ENCODE results near the gene SLC22A23. TPM values are rescaled to one million over a fixed set of nuclear protein-coding genes. Genes with fewer than 3 reads are reported as not detected.

The SLC22A23 gene
- total RNA-seq, 1 donor from 2014 or later: 5.7 TPM

DNA sequence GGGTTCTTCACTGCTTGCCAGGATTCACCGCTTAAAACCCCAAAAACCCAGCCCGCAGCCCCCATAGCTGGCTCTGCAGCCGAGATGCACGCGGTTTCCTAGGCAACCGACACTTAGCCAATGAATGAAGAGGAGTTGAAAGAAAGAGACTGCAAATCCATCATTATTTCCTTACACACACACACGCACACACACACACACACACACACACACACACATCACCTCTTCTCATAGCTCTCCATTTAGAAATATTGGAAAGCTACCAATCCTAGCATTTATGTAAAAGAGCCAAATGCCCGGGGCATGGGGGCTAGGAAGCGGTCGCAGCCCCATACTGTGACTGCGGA is 226.0 kb downstream of the SLC22A23 start:
- TF ChIP-seq EZH2 (IDR thresholded peaks at IDR 0.05; ENCODE audit: insufficient read depth, low read length): no peak
- TF ChIP-seq, protein P1, sequence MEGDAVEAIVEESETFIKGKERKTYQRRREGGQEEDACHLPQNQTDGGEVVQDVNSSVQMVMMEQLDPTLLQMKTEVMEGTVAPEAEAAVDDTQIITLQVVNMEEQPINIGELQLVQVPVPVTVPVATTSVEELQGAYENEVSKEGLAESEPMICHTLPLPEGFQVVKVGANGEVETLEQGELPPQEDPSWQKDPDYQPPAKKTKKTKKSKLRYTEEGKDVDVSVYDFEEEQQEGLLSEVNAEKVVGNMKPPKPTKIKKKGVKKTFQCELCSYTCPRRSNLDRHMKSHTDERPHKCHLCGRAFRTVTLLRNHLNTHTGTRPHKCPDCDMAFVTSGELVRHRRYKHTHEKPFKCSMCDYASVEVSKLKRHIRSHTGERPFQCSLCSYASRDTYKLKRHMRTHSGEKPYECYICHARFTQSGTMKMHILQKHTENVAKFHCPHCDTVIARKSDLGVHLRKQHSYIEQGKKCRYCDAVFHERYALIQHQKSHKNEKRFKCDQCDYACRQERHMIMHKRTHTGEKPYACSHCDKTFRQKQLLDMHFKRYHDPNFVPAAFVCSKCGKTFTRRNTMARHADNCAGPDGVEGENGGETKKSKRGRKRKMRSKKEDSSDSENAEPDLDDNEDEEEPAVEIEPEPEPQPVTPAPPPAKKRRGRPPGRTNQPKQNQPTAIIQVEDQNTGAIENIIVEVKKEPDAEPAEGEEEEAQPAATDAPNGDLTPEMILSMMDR (IDR thresholded peaks at IDR 0.05; ENCODE audit: insufficient read depth, low read depth, low read length): no peak
- no peaks in the 10 kb centered on the region for H3K36me3 ChIP-seq (ENCODE audit: insufficient read depth, low read length)
- H3K27me3 ChIP-seq (ENCODE audit: insufficient read depth, low read length): peaks cover 67% of the 10 kb centered on the region
- peak overlapping the region; percentile 35 for H3K27ac Mint-ChIP-seq (ENCODE audit: unreplicated experiment)
- H4K20me1 ChIP-seq (ENCODE audit: insufficient read depth, low read length): peaks cover 9% of the 10 kb centered on the region
- FAIRE-seq (no peak), DNase-seq (ENCODE audit: low read depth) (peak; percentile 46)
- peak overlapping the region; percentile 80 for H3K9ac ChIP-seq (ENCODE audit: low read length)
- peaks cover 8% of the 10 kb centered on the region for H3K79me2 ChIP-seq (ENCODE audit: insufficient read depth, low read length)
- peak overlapping the region; percentile 98 for H2AFZ ChIP-seq (ENCODE audit: low read depth, low read length)
- peaks cover 10% of the 10 kb centered on the region for H3K27me3 Mint-ChIP-seq (ENCODE audit: low read depth, unreplicated experiment)
- H3K9me3 ChIP-seq (ENCODE audit: insufficient read depth, low read depth, low read length): no peaks in the 10 kb centered on the region
- no peak overlapping the region for H3K27ac ChIP-seq (ENCODE audit: low read depth, low read length)
- H3K36me3 Mint-ChIP-seq (ENCODE audit: low read depth, unreplicated experiment): peaks cover 2% of the 10 kb centered on the region
- peaks cover 20% of the 10 kb centered on the region for H3K4me1 Mint-ChIP-seq (ENCODE audit: low read depth, unreplicated experiment)
- H3K9me3 Mint-ChIP-seq (ENCODE audit: unreplicated experiment): no peaks in the 10 kb centered on the region
- peak overlapping the region; percentile 85 for H3K4me3 Mint-ChIP-seq (ENCODE audit: unreplicated experiment)
- peaks cover 35% of the 10 kb centered on the region for H3K4me1 ChIP-seq (ENCODE audit: insufficient read depth, low read length)
- peak overlapping the region; percentile 77 for H3K4me3 ChIP-seq (ENCODE audit: insufficient read depth, low read depth, low read length)
- H3K4me2 ChIP-seq (ENCODE audit: low read length): peak overlapping the region; percentile 97

- peaks cover 5% of the 10 kb centered on the region for H3K36me3 Mint-ChIP-seq (ENCODE audit: low read depth, unreplicated experiment)
- H3K27me3 ChIP-seq (ENCODE audit: insufficient read depth, low read length): peaks cover 69% of the 10 kb centered on the region
- no peak overlapping the region for H3K27ac ChIP-seq (ENCODE audit: low read depth, low read length)
- no peak overlapping the region for H2AFZ ChIP-seq (ENCODE audit: low read depth, low read length)
- H4K20me1 ChIP-seq (ENCODE audit: insufficient read depth, low read length): peaks cover 11% of the 10 kb centered on the region
- H3K9ac ChIP-seq (ENCODE audit: low read length): no peak overlapping the region
- no peaks in the 10 kb centered on the region for H3K36me3 ChIP-seq (ENCODE audit: insufficient read depth, low read length)
- peaks cover 10% of the 10 kb centered on the region for H3K79me2 ChIP-seq (ENCODE audit: insufficient read depth, low read length)
- no peaks in the 10 kb centered on the region for H3K9me3 ChIP-seq (ENCODE audit: insufficient read depth, low read depth, low read length)
- peak overlapping the region; percentile 85 for H3K4me3 Mint-ChIP-seq (ENCODE audit: unreplicated experiment)
- peaks cover 10% of the 10 kb centered on the region for H3K27me3 Mint-ChIP-seq (ENCODE audit: low read depth, unreplicated experiment)
- H3K4me1 ChIP-seq (ENCODE audit: insufficient read depth, low read length): peaks cover 35% of the 10 kb centered on the region
- DNase-seq (ENCODE audit: low read depth) (no peak), FAIRE-seq (no peak)
- no peak for TF ChIP-seq EZH2 (IDR thresholded peaks at IDR 0.05; ENCODE audit: insufficient read depth, low read length)
- peak overlapping the region; percentile 97 for H3K4me2 ChIP-seq (ENCODE audit: low read length)
- H3K4me3 ChIP-seq (ENCODE audit: insufficient read depth, low read depth, low read length): peak overlapping the region; percentile 77
- peak overlapping the region; percentile 50 for H3K27ac Mint-ChIP-seq (ENCODE audit: unreplicated experiment)
- peaks cover 23% of the 10 kb centered on the region for H3K4me1 Mint-ChIP-seq (ENCODE audit: low read depth, unreplicated experiment)
- no peaks in the 10 kb centered on the region for H3K9me3 Mint-ChIP-seq (ENCODE audit: unreplicated experiment)
Observed at GRCh38 chr6:3230256-3230882, 226.5 kb downstream of the SLC22A23 start.

- Mint-ChIP-seq H3K36me3 (ENCODE audit: low read depth, unreplicated experiment) (peaks cover 5% of the 10 kb centered on the region), H3K4me1 (ENCODE audit: low read depth, unreplicated experiment) (peaks cover 23% of the 10 kb centered on the region), H3K27me3 (ENCODE audit: low read depth, unreplicated experiment) (peaks cover 10% of the 10 kb centered on the region), H3K9me3 (ENCODE audit: unreplicated experiment) (no peaks in the 10 kb centered on the region), H3K4me3 (ENCODE audit: unreplicated experiment) (peak overlapping the region; percentile 55), H3K27ac (ENCODE audit: unreplicated experiment) (peak overlapping the region; percentile 50)
- H3K27ac ChIP-seq (ENCODE audit: low read depth, low read length): no peak overlapping the region
- peaks cover 11% of the 10 kb centered on the region for H4K20me1 ChIP-seq (ENCODE audit: insufficient read depth, low read length)
- TF ChIP-seq EZH2 (IDR thresholded peaks at IDR 0.05; ENCODE audit: insufficient read depth, low read length): peak; percentile 35
- TF ChIP-seq, protein P1 (IDR thresholded peaks at IDR 0.05; ENCODE audit: insufficient read depth, low read depth, low read length): no peak
- FAIRE-seq: no peak
- peak overlapping the region; percentile 28 for H2AFZ ChIP-seq (ENCODE audit: low read depth, low read length)
- H3K9me3 ChIP-seq (ENCODE audit: insufficient read depth, low read depth, low read length): no peaks in the 10 kb centered on the region
- peaks cover 10% of the 10 kb centered on the region for H3K79me2 ChIP-seq (ENCODE audit: insufficient read depth, low read length)
- no peaks in the 10 kb centered on the region for H3K36me3 ChIP-seq (ENCODE audit: insufficient read depth, low read length)
- DNase-seq (ENCODE audit: low read depth): no peak
- H3K27me3 ChIP-seq (ENCODE audit: insufficient read depth, low read length): peaks cover 69% of the 10 kb centered on the region
- peak overlapping the region; percentile 31 for H3K4me3 ChIP-seq (ENCODE audit: insufficient read depth, low read depth, low read length)
- peak overlapping the region; percentile 82 for H3K4me2 ChIP-seq (ENCODE audit: low read length)
- no peak overlapping the region for H3K9ac ChIP-seq (ENCODE audit: low read length)
- H3K4me1 ChIP-seq (ENCODE audit: insufficient read depth, low read length): peaks cover 35% of the 10 kb centered on the region
Observed at GRCh38 chr6:3229566-3230178, 227.2 kb downstream of the SLC22A23 start.
